HCT116 (cell line): ENCODE results near the gene TCERG1L.

ENCODE experiments used
- EZH2 ChIP-seq: fragments of 200-600 bp; sonication (generic); IDR thresholded peaks from 2 replicates; pipeline ENCODE4 v1.6.1; 2017; ENCODE audit warnings: antibody characterized with exemption, mixed run types
- FOSL1 ChIP-seq: IDR thresholded peaks from 2 replicates; pipeline ENCODE4 v1.6.1; 2012; ENCODE audit warnings: low read depth
- POLR2A ChIP-seq: IDR thresholded peaks from 2 replicates; pipeline ENCODE4 v1.7.0; 2011; ENCODE audit warnings: borderline replicate concordance; ENCODE audit not compliant: insufficient read depth, insufficient read length; ENCODE audit errors: extremely low read depth
- SIN3A ChIP-seq: IDR thresholded peaks from 2 replicates; pipeline ENCODE4 v1.6.1; 2012; ENCODE audit warnings: low read depth
- YY1 ChIP-seq: IDR thresholded peaks from 2 replicates; pipeline ENCODE4 v1.6.1; 2011; ENCODE audit warnings: low read length, low read depth, moderate library complexity, mild to moderate bottlenecking; ENCODE audit not compliant: insufficient replicate concordance; ENCODE audit errors: extremely low read depth
- ZNF274 ChIP-seq: fragments of 200-500 bp; sonication (Bioruptor generic); IDR thresholded peaks from 2 replicates; pipeline ENCODE4 v1.6.1; 2014; ENCODE audit warnings: mild to moderate bottlenecking, low read depth, low read length, inconsistent platforms
- TF ChIP-seq, protein P1 (sequence below), 3 experiments: fragments of 200-600 bp in 1 of 3; sonication (generic) in 1 of 3; IDR thresholded peaks in 2 of 3; conservative IDR thresholded peaks in 1 of 3; 2 replicates each; pipeline ENCODE4 v1.5.1; 2012 to 2017; ENCODE audit warnings: low read depth in 2 of 3, low read length in 2 of 3, antibody characterized with exemption in 1 of 3, borderline replicate concordance in 1 of 3, control low read depth in 1 of 3, mild to moderate bottlenecking in 1 of 3, mixed read lengths in 1 of 3, mixed run types in 1 of 3, moderate library complexity in 1 of 3; ENCODE audit not compliant: insufficient read depth in 1 of 3
- TF ChIP-seq, protein P2 (sequence below): IDR thresholded peaks from 2 replicates; pipeline ENCODE4 v1.6.1; 2012; ENCODE audit warnings: low read depth
- TF ChIP-seq, protein P3 (sequence below): IDR thresholded peaks from 2 replicates; pipeline ENCODE4 v1.6.1; 2012

DNA sequence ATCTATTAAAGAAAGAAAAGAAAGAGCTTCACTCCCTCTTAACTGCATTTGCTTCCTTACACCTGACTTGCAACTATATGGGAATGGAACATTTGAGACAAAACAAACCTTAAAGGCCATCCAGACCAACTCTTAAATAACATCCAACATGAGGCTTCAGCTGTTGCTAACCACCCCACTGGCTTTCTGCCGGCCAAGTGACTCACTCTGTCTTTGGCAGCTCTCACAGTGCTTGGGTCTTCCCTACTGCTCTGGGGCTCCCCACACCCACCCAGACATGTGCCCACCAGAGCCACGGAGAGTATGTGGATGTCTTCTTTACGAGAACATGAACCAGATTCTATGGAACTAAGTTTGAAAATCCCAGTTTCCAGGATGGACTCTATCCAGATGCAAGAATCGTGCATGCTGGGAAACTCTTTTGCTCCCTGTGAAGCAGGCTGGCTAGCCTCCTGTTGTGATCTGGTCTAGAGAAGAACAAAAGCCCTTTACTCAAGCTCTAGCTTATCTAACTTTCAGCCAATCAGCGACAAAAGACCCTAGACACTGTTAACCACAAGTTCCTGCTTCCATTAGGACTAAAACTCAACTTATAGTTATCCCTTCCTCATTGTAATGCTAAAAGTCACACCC lies 245.7 kb downstream of the TCERG1L start:
- TF ChIP-seq, protein P1, sequence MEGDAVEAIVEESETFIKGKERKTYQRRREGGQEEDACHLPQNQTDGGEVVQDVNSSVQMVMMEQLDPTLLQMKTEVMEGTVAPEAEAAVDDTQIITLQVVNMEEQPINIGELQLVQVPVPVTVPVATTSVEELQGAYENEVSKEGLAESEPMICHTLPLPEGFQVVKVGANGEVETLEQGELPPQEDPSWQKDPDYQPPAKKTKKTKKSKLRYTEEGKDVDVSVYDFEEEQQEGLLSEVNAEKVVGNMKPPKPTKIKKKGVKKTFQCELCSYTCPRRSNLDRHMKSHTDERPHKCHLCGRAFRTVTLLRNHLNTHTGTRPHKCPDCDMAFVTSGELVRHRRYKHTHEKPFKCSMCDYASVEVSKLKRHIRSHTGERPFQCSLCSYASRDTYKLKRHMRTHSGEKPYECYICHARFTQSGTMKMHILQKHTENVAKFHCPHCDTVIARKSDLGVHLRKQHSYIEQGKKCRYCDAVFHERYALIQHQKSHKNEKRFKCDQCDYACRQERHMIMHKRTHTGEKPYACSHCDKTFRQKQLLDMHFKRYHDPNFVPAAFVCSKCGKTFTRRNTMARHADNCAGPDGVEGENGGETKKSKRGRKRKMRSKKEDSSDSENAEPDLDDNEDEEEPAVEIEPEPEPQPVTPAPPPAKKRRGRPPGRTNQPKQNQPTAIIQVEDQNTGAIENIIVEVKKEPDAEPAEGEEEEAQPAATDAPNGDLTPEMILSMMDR (IDR thresholded peaks at IDR 0.05 in 2 of 3, conservative IDR thresholded peaks at IDR 0.05 in 1 of 3; ENCODE audit: borderline replicate concordance in 1 of 3, insufficient read depth in 1 of 3, low read depth in 2 of 3, low read length in 2 of 3) = no peak
- TF ChIP-seq, protein P2, sequence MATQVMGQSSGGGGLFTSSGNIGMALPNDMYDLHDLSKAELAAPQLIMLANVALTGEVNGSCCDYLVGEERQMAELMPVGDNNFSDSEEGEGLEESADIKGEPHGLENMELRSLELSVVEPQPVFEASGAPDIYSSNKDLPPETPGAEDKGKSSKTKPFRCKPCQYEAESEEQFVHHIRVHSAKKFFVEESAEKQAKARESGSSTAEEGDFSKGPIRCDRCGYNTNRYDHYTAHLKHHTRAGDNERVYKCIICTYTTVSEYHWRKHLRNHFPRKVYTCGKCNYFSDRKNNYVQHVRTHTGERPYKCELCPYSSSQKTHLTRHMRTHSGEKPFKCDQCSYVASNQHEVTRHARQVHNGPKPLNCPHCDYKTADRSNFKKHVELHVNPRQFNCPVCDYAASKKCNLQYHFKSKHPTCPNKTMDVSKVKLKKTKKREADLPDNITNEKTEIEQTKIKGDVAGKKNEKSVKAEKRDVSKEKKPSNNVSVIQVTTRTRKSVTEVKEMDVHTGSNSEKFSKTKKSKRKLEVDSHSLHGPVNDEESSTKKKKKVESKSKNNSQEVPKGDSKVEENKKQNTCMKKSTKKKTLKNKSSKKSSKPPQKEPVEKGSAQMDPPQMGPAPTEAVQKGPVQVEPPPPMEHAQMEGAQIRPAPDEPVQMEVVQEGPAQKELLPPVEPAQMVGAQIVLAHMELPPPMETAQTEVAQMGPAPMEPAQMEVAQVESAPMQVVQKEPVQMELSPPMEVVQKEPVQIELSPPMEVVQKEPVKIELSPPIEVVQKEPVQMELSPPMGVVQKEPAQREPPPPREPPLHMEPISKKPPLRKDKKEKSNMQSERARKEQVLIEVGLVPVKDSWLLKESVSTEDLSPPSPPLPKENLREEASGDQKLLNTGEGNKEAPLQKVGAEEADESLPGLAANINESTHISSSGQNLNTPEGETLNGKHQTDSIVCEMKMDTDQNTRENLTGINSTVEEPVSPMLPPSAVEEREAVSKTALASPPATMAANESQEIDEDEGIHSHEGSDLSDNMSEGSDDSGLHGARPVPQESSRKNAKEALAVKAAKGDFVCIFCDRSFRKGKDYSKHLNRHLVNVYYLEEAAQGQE = no peak
- TF ChIP-seq POLR2A (no peak), FOSL1 (no peak), EZH2 (no peak), SIN3A (no peak), ZNF274 (no peak), YY1 (no peak)
- TF ChIP-seq, protein P3, sequence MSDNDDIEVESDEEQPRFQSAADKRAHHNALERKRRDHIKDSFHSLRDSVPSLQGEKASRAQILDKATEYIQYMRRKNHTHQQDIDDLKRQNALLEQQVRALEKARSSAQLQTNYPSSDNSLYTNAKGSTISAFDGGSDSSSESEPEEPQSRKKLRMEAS = no peak
